Regular cardiac myocyte (primary cell): ENCODE measurements around the gene APOF. TPM values are rescaled to one million over a fixed set of nuclear protein-coding genes. Genes with fewer than 3 reads are reported as not detected.

Source experiments
- total RNA-seq: library from RNA; depleted of rRNA; stranded (reverse); fragments of >200 nt; gene quantifications from 2 replicates; pipeline ENCODE4 v1.2.3, GENCODE V29; 2014

Gene APOF
- not detected in 2 replicates for total RNA-seq

GRCh38 chr12:56362130-56363059, at the start of gene APOF:
Gene APOF, minus strand, starts transcription at chr12:56362857. Its CDS starts 112 bp downstream, at chr12:56362745.

GRCh38 chr12:56359851-56360767, 2.5 kb downstream of the APOF start, which contains the start of gene STAT2:
Gene STAT2, minus strand, starts transcription at chr12:56360107. Its CDS starts 3,536 bp downstream, at chr12:56356571.

GRCh38 chr12:56338308-56339157, 24.1 kb downstream of the APOF start, which contains the start of gene IL23A:
Gene IL23A, plus strand, starts transcription at chr12:56338884. Its CDS starts 161 bp downstream, at chr12:56339045.

GRCh38 chr12:56333679-56334489, 28.8 kb downstream of the APOF start, which contains the start of gene PAN2:
Gene PAN2, minus strand, starts transcription at chr12:56334000. Its CDS starts 906 bp downstream, at chr12:56333094.

GRCh38 chr12:56315622-56316473, 46.8 kb downstream of the APOF start, which contains the start of gene CNPY2:
Gene CNPY2, minus strand, starts transcription at chr12:56315988. Its CDS starts 771 bp downstream, at chr12:56315217.

Other genes with a start within 250 kb of the APOF start
- gene RPL41, start 246.2 kb downstream of the APOF start, total RNA-seq = 2,066 and 2,753 TPM in 2 replicates
- 4.0 and 5.6 TPM in 2 replicates for gene ZC3H10, start 244.6 kb downstream of the APOF start, total RNA-seq
- gene ESYT1, start 234.6 kb downstream of the APOF start, total RNA-seq = 303 and 307 TPM in 2 replicates
- gene MYL6B, start 210.3 kb downstream of the APOF start, total RNA-seq = 35.7 and 60.0 TPM in 2 replicates
- 1,570 and 2,884 TPM in 2 replicates for gene MYL6, start 204.5 kb downstream of the APOF start, total RNA-seq
- 33.0 and 36.0 TPM in 2 replicates for gene SMARCC2, start 173.4 kb downstream of the APOF start, total RNA-seq
- gene RNF41, start 140.9 kb downstream of the APOF start, total RNA-seq = 99.3 and 165 TPM in 2 replicates
- 20.9 and 28.8 TPM in 2 replicates for gene NABP2, start 138.5 kb downstream of the APOF start, total RNA-seq
- gene SLC39A5, start 132.8 kb downstream of the APOF start, total RNA-seq = 0.85 TPM in 1 of 2 replicates, not detected in the other
- gene ANKRD52, start 104.5 kb downstream of the APOF start, total RNA-seq = 14.7 and 18.0 TPM in 2 replicates
- 3.3 and 5.9 TPM in 2 replicates for gene COQ10A, start 95.9 kb downstream of the APOF start, total RNA-seq
- 62.9 and 99.7 TPM in 2 replicates for gene CS, start 62.5 kb downstream of the APOF start, total RNA-seq
- gene CNPY2, start 46.9 kb downstream of the APOF start, total RNA-seq = 93.0 and 106 TPM in 2 replicates
- 10.0 and 27.3 TPM in 2 replicates for gene PAN2, start 28.9 kb downstream of the APOF start, total RNA-seq
- gene IL23A, start 24.0 kb downstream of the APOF start, total RNA-seq = 0.28 and 0.38 TPM in 2 replicates
- 105 and 295 TPM in 2 replicates for gene STAT2, start 2.8 kb downstream of the APOF start, total RNA-seq
- 4.5 and 33.4 TPM in 2 replicates for gene TIMELESS, start 86.6 kb upstream of the APOF start, total RNA-seq
- 0.19 TPM in 1 of 2 replicates, not detected in the other for gene MIP, start 91.8 kb upstream of the APOF start, total RNA-seq
- 1.1 and 1.5 TPM in 2 replicates for gene SPRYD4, start 105.7 kb upstream of the APOF start, total RNA-seq
- under 0.01 TPM in 1 of 2 replicates, not detected in the other for gene GLS2, start 125.3 kb upstream of the APOF start, total RNA-seq
- 12.3 and 13.0 TPM in 2 replicates for gene RBMS2, start 159.0 kb upstream of the APOF start, total RNA-seq